Measurements from ENCODE around the gene ZC3HAV1. TPM values are rescaled to one million over a fixed set of nuclear protein-coding genes. Genes with fewer than 3 reads are reported as not detected.

ZC3HAV1 gene
- total and polyA plus RNA-seq, 2 experiments from 2014 or later, result 24.8 to 56.8 TPM

- Mint-ChIP-seq H3K4me1 (peaks cover 10% of the 10 kb centered on the region), H3K4me3 (peak overlapping the region; percentile 81), H3K27ac (no peak overlapping the region), H3K27me3 (ENCODE audit: insufficient read depth, low read depth, poor library complexity) (peaks cover 5% of the 10 kb centered on the region), H3K36me3 (ENCODE audit: low read depth) (no peaks in the 10 kb centered on the region), H3K9me3 (no peaks in the 10 kb centered on the region)
- Histone ChIP-seq H2AFZ (peak overlapping the region; percentile 100), H3F3A (replicated peaks; ENCODE audit: low read depth) (no peaks in the 10 kb centered on the region), H4K20me1 (replicated peaks; ENCODE audit: insufficient read depth) (no peaks in the 10 kb centered on the region), H3K4me3 (peak overlapping the region; percentile 86), H3K27ac (ENCODE audit: low read depth) (no peak overlapping the region), H3K9me2 (ENCODE audit: insufficient read depth) (no peaks in the 10 kb centered on the region), H3K79me2 (replicated peaks; ENCODE audit: insufficient read depth) (no peaks in the 10 kb centered on the region), H3K4me2 (peak overlapping the region; percentile 84), H3K36me3 (ENCODE audit: insufficient read depth) (no peaks in the 10 kb centered on the region), H3K4me1 (ENCODE audit: insufficient read depth) (peaks cover 6% of the 10 kb centered on the region; the same call in 1 of the 2 replicates), H3K27me3 (ENCODE audit: insufficient read depth) (no peaks in the 10 kb centered on the region)
- peak; percentile 94 for DNase-seq (ENCODE audit: low spot score)
- peak; percentile 99 for ATAC-seq
- peak; percentile 72 for TF ChIP-seq ETS1 (IDR thresholded peaks at IDR 0.05)
- peak; percentile 43; the same call in 1 of the 2 replicates for TF ChIP-seq NANOG (IDR thresholded peaks at IDR 0.05; ENCODE audit: borderline replicate concordance)
- no peak for TF ChIP-seq STAT1 (IDR thresholded peaks at IDR 0.05; ENCODE audit: unreplicated experiment)
- peak; percentile 63 for TF ChIP-seq CREB1 (CRISPR knock-in tag; IDR thresholded peaks at IDR 0.05; ENCODE audit: low read depth)
- peak; percentile 82; the same call in 1 of the 2 replicates for TF ChIP-seq ZNF114 (CRISPR knock-in tag; IDR thresholded peaks at IDR 0.05)
- peak; percentile 76 for TF ChIP-seq POLR2AphosphoS5 (IDR thresholded peaks at IDR 0.05; ENCODE audit: low read depth)
- no peak for TF ChIP-seq REST (IDR thresholded peaks at IDR 0.05; ENCODE audit: unreplicated experiment)
Observed at GRCh38 chr7:139133335-139134139, 24.0 kb upstream of the ZC3HAV1 start.

GRCh38 chr7:139132887-139133286 is 23.4 kb upstream of the ZC3HAV1 start:
- no peaks in the 10 kb centered on the region for H3K36me3 ChIP-seq (ENCODE audit: insufficient read depth)
- Mint-ChIP-seq H3K27ac (no peak overlapping the region), H3K27me3 (ENCODE audit: insufficient read depth, low read depth, poor library complexity) (peaks cover 5% of the 10 kb centered on the region), H3K36me3 (ENCODE audit: low read depth) (no peaks in the 10 kb centered on the region), H3K4me1 (peaks cover 10% of the 10 kb centered on the region), H3K4me3 (peak overlapping the region; percentile 81), H3K9me3 (no peaks in the 10 kb centered on the region)
- H3K4me1 ChIP-seq (ENCODE audit: insufficient read depth), result peaks cover 6% of the 10 kb centered on the region; the same call in 1 of the 2 replicates
- no peaks in the 10 kb centered on the region for H3K79me2 ChIP-seq (replicated peaks; ENCODE audit: insufficient read depth)
- no peaks in the 10 kb centered on the region for H3K9me2 ChIP-seq (ENCODE audit: insufficient read depth)
- no peaks in the 10 kb centered on the region for H3K27me3 ChIP-seq (ENCODE audit: insufficient read depth)
- H3F3A ChIP-seq (replicated peaks; ENCODE audit: low read depth), result no peaks in the 10 kb centered on the region
- no peak overlapping the region for H3K27ac ChIP-seq (ENCODE audit: low read depth)
- peak overlapping the region; percentile 86 for H3K4me3 ChIP-seq
- peak overlapping the region; percentile 84 for H3K4me2 ChIP-seq
- DNase-seq (ENCODE audit: low spot score) (peak; percentile 11), ATAC-seq (peak; percentile 41)
- H4K20me1 ChIP-seq (replicated peaks; ENCODE audit: insufficient read depth), result no peaks in the 10 kb centered on the region
- peak overlapping the region; percentile 100 for H2AFZ ChIP-seq
- TF ChIP-seq EZH2 (IDR thresholded peaks at IDR 0.05; ENCODE audit: low read depth, unreplicated experiment) (no peak), POLR2AphosphoS5 (IDR thresholded peaks at IDR 0.05; ENCODE audit: low read depth) (no peak), ZNF114 (CRISPR knock-in tag; IDR thresholded peaks at IDR 0.05) (no peak), ZNF462 (CRISPR knock-in tag; IDR thresholded peaks at IDR 0.05) (no peak), CREB1 (CRISPR knock-in tag; IDR thresholded peaks at IDR 0.05; ENCODE audit: low read depth) (no peak), NANOG (IDR thresholded peaks at IDR 0.05; ENCODE audit: borderline replicate concordance) (no peak)
